Measurements from ENCODE around the gene CTNNBIP1.
"Not testable (repeated sequence)": the region's sequence is repeated elsewhere in the genome, so short reads cannot be mapped to it uniquely, and the experiment has no call there.

The CTNNBIP1 gene

DNA sequence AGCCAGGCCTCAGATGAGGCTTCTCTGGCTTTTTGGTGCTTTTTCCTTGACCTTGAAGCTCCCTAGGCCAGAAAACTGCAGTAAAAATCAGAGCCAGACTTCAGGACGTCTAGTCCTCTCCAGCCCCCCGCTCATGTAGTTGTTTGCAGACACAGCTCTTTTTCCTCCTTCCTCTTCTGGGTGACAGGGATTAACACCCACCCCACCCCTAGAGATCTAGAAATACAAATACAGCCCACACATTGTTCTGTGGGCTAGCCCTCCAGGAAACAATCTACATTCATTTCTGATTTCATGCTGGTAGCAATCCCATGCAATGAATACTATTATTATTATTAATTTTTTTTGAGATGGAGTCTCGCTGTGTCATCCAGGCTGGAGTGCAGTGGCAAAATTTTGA lies 76.4 kb downstream of the CTNNBIP1 start:
- no peak for DNase-seq (ENCODE audit: low read depth in 2 of 2)

DNA sequence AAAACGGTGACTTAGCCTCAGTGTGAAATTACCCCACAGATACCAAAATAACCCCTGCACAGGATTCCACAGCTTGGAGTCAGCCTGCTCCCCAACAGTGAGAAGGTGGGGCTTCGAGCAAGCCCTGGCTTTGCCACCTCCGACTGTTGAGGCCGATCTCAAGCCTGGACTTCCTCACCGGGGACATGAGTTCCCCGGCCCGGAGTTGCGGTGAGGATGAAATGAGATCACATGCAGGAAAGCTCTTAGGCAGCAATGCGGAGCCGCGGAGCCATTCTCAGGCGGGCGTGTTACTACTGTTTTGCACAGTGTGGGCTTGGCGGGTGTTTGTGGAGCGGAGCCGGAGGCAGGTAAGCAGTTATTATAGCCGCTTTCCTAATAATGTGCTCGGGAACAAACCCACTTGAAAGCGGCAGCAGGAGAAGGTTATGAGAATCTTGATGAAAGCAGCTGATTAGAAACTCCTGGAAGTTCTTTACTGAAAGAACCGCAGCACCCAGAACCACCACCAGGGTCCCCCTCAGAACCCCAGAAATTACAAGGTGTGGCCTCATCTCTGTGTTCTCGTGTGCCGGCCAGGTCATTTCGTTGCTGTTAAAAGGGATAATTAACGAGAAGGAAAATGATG lies 82.4 kb downstream of the CTNNBIP1 start:
- no peak for DNase-seq (ENCODE audit: low read depth in 2 of 2)

DNA sequence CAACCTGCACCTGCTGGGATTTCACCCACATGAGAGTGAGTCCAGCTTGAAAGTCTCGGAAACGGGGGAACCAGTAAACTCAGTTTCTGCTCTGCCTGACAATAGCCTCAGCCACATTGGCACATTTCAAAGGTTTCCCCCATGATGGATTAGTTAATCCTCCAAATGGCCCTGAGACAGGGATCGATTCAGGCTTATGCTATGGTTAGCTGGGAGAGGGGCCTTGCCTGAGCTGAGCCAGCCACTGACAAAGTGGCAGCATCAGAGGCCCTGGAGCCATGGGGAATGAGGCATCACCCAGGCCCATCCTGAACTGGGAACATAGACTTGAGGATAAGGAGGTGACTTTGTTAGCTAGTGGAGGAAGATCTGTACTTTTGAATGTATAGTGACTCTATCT lies 83.5 kb downstream of the CTNNBIP1 start:
- DNase-seq (ENCODE audit: low read depth in 2 of 2): no peak

DNA sequence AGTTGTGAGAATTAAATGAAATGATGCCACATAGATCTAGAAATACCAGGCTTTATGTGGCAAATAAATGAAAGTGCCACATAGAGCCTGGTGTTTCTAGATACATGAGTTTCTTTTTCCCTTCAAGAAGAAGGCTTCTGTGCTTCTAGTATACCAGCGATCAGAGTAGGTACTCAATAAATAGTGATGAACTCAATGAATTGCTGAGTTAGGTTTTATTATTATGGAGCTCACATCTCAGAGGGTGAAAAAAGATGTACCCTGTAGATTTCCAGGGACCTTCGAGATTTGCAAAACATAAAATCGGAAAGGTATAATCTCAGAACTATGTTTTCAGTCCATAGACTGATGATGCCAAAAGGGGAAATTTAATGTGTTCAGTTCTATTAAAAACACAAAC lies 84.0 kb downstream of the CTNNBIP1 start:
- no peak for DNase-seq (ENCODE audit: low read depth in 2 of 2)

DNA sequence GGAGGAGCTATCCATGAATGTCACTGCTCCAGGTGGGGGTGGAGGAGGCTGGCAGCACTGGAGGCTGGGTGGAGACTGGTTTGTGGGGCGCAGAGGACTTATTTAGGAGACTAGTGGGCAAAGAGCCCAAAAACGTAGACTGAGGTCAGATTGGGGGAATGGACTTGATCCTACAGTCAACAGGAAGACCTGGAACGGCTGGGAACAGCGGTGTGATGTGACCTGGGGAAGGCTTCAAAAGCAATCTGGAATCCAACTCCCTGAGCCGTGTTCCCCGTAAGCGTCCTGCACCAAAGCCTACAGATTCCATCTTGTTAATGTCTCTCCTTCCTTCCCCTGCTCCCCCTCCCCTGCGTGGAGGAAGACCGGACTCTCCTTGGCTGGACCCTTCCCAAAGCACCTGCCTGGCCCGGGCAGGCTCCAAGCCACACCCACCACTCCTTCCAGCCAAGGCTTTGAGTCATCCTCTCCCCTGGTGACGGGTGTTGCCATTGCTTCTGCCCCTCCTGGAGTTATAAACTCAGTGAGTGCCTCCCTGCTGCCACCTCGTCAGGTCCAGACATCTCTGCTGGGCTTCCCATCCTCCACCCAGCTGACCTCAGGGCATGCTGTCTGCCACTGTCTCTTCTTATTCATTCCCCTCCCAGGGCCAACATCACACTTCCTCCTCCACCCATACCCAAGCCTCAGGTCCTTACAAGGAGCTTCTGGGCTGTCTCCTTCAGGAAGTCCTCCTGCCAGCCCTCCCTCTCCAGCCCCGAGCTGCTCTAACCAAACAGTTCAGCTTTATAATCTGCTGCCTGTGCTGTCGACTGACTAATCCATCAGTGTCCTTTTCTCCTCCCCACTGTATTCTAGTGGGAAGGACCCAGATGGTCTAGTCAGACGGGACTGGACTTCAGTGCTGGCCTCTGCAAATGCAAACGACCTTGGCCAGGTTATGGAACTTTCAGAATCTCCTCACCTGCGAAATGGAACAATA lies 84.7 kb downstream of the CTNNBIP1 start:
- no peak for DNase-seq (ENCODE audit: low read depth in 2 of 2)

DNA sequence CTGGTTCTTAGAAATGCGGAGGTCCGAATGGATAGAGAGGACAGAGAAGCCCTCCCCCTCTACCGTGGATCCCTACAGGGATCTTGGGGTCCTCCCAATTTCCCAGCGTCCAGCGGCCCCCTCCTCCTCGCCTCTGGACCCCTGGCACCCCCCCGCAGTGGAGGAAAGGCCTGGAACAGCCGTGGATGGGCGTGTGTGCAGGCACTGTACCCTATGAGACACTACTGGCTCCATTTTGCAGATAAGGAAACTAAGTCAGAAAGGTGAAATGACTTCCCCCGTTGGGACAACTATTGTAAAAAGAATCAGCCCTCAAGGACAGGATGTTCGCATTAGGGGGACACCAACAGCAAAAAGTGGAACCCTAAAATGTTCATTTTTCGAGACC lies 85.4 kb downstream of the CTNNBIP1 start:
- no peak for DNase-seq (ENCODE audit: low read depth in 2 of 2)

DNA sequence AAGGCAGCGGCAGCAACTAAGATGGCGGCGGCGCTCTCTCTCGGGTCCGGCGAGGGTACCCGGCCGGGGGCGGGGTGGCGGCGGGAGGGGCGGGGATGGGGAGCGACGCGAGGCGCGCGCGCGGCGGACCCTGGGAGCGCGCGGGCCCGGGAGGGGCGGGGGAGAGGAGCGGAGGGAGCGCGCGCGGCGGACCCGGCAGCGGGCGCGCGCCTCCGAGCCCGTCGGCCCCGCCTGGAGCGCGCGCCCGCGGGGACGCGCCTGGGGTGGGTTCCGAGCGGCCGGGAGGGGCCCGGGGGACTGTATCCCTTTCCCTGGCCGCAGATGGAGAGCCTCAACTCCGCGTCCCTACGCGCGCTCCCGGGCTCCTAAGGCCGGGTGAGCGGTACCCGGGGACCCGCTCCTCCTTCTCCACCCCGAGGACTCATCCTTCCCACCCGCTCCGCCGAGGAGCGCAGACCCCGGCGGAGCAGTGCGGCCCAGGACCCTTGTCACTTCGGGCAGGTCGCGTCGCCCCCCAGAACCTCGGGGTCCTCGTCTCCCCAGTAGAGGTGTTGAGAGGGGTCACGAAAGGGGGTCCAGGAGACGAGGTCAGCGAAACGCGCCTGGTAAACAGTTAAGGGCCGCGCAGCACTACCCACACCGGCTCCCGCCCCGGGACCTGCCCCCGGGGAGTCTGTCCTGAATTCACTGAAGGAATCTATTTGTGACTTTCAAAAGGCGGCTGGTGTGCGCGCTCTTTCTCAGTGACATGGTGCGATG lies 85.9 kb downstream of the CTNNBIP1 start, which contains the start of gene CLSTN1:
TSS of gene CLSTN1 (minus strand) at position 23 of the 759 bp plus-strand sequence. CDS start 232 bp downstream, outside the sequence.
- DNase-seq (ENCODE audit: low read depth in 2 of 2): peak; percentile 67 to 76

DNA sequence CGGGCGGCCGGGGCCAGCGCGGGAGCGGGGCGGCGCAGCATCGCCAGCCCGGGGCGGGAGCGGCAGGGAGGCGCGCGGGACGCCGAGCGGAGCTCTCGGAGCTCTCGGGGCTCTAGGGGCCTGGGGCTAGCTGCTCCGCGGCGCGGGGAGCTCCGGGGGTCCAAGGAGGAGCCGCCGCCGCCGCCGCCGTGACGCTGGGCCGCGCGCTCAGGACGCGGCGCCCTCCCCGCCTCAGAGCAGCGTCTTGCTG lies 86.5 kb downstream of the CTNNBIP1 start:
- DNase-seq (ENCODE audit: low read depth in 2 of 2): no peak

DNA sequence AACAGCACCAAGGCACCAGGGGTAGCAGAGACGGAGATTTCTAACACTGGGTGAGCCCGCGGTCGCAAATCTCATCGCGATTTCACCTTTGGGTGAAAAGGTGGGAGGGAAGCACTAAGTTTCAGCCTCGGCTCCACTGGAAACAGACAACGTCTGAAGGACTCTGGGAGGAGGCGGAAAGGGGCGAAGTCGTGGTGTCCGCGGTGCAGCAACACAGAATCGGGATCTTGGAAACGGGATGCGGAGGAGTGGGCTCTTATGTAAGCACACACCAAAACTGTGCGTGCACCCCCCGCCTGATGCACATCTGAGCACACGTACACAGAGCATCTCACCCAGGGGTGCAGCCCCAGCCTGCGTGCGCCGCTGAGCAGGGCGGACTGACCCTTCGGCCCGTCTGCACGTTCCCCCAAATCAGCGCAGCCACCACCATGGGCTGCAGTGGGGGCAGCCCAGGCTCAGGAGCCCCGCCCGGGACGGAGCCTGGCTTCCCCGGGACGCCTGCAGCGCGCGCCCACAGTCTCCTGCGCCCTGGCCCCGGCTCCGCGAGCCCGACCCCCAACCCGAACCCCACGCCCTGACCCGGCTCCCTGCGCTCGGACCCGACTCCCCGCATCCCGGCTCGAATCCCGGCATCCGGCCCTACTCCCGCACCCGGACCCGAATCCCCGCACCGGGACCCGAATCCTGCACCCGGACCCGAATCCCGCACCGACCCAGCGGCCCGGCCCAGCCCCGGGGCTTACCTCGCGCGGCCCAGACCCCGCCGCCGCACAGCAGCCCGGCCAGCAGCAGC lies 87.0 kb downstream of the CTNNBIP1 start:
- no peak for DNase-seq (ENCODE audit: low read depth in 2 of 2)

DNA sequence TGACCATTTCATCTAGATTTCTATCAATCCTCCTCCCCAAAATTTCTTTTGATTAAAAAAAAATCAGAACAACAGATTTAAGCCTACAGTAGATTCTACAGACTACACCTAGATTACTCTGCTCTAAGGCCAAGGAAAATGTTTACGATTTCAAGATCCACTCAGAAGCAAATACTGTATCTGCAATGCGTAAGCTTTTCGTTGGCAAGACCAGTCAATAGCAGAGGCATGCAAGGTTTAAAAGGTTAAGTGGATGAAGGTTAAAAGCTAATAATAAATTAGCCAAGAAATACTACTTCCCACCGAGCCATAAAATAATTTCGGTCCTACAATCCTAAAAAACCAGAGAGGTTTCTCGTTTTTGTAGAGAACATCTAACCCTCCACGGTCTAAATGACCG lies 87.6 kb downstream of the CTNNBIP1 start:
- DNase-seq (ENCODE audit: low read depth in 2 of 2): no peak

DNA sequence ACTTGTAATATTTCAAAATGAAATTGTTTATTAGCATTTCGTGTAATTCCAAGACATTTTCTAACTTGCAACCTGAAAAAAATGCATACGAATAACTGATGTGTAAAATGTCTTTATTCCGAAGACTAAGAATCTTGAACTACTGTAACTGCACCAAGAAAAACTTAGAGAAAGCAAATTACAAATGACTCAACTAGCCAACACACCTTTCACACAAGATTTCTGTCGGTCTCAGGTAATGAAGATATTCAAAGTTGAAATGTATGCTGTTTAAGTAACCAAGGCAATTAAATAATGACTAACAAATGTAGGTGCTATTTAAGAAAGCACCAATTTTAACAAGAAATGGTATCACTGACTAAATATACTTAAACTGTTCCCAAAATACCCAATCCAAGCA lies 88.4 kb downstream of the CTNNBIP1 start:
- DNase-seq (ENCODE audit: low read depth in 2 of 2): no peak

DNA sequence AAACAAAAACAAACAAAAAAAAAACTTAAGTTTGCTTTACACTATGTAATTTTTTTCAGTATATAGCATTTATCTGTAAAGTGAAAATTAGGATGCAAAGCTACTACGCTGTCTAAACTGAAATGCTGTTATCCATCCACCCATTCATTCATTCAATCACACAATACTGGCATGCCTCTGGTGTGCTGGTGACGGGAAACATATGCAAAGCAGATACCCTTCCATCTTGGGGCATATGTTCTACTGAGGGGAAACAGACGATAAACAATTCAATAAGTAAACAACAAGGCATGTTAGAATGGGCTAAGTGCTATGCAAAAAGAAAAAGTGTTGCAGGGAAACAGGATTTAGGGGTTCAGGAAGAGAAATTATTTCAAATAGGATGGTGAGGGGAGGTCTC lies 89.5 kb downstream of the CTNNBIP1 start:
- no peak for DNase-seq (ENCODE audit: low read depth in 2 of 2)

DNA sequence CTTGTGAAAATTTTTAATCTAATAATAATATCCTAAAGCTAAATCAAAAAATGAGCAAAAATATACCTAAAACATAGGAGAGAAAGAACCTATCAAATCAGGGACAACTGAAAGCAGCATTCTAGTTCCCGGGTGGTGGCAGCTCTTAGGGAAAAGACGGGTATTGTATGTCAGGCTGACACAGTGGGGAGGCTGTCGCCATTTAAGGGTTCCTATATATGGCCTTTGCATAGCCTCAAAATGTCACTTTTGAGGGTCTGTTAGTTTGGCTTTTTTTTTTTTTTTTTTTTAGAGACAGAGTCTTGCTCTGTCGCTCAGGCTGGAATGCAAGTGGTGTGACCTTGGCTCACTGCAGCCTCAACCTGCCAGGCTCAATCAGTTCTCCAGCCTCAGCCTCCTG lies 92.3 kb downstream of the CTNNBIP1 start:
- DNase-seq (ENCODE audit: low read depth in 2 of 2): no peak

DNA sequence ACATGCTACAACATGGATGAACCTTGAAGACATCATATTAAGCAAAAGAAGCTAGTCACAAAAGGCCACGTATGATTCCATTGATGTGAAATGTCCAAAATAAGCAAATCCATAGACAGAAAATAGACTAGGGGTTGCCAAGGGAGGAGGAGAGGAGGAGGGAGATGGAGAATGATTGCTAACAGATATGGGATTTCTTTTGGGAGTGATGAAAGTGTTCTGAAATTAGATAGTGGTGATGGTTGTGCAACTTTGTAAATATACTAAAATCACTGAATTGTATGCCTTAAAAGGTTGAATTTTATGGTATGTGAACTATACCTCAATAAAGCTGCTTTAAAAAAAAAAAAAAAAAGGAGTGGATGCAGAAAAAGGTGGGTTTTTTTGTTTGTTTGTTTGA lies 93.9 kb downstream of the CTNNBIP1 start:
- DNase-seq (ENCODE audit: low read depth in 2 of 2): peak; percentile 26 to 33

DNA sequence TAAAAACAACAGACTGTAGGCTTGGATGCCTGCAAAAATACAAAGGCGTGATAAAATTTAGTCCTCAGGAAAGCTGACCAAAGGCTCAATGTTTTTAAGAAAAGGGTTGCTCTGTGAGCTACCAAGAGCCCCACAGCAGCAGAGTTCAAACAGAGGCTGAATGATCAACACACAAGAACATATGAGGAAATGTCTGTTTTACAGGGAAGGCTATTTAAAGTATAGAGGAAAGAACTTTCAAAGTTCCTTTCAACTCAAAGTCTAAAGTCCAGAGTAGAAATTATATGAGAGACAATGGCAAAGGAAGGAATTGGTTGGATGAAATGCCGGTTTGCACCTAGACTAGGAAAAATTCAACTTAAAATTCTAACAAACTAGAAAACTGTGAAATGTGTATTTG lies 94.9 kb downstream of the CTNNBIP1 start:
- DNase-seq (ENCODE audit: low read depth in 2 of 2): no peak

DNA sequence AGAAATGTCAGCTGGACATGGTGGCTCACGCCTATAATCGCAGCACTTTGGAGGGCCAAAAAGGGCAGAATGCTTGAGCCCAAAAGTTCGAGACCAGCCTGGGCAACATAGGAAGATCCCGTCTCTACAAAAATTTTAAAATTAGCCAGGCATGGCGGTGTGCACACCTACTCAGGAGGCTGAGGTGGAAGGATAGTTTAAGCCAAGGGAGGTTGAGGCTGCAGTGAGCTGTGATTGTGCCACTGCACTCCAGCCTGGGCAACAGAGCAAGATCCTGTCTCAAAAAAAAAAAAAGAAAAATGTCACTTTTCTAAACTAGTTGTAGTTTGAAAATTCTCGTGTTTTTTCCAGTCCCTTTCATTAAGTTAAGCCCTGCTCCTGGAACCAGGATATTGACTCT lies 95.5 kb downstream of the CTNNBIP1 start:
- no peak for DNase-seq (ENCODE audit: low read depth in 2 of 2)

DNA sequence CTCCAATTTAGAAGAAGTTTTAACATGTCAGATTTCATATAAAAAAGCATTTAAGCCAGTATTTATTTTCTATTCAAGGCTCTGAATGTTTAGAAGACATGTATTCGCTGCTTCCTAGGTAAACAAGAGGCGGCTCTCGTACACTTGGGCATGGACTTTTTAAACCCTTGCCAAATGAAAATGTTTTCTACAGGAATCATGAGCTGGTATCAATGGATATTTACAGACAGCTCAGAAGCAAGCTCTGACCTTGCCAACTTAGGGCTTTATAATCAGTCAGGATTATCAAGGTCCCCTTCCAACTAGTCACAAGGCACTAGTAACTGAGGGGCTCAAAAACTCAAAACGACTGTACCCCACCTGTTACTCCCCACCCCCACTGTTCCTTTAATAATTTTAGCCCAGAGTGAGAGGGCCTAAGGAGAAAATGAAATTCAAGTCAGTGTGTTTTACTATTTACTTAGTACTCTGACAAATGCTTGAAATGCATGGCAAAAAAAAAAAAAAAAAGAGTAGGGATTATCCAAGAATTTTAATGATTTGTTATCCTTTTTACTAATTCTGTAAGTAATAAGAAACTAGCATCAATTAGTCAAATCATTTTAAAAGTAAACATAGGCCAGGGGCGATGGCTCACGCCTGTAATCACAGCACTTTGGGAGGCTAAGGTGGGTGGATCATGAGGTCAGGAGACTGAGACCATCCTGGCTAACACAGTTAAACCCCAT lies 98.7 kb downstream of the CTNNBIP1 start:
- no peak for DNase-seq (ENCODE audit: low read depth in 2 of 2)

DNA sequence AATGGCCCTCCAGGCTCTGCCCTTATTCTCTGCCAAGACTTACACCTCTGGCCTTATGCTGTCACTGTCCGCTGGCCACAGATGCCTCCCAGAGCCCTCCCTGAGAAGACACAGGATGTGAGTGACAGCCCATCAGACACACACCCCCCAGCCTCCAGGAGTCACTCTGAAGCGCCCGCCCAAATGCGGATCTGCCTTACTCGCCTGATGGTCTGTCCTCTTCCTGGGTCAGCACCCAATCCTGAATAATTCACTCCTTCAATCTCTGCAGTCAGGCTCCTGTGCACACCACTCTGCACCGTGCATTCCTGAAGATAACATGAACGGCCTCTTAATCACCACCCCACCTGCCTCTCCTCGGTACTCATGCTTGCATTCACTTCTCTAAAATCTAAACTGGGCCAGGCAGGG lies 101.0 kb downstream of the CTNNBIP1 start:
- no peak for DNase-seq (ENCODE audit: low read depth in 2 of 2)

DNA sequence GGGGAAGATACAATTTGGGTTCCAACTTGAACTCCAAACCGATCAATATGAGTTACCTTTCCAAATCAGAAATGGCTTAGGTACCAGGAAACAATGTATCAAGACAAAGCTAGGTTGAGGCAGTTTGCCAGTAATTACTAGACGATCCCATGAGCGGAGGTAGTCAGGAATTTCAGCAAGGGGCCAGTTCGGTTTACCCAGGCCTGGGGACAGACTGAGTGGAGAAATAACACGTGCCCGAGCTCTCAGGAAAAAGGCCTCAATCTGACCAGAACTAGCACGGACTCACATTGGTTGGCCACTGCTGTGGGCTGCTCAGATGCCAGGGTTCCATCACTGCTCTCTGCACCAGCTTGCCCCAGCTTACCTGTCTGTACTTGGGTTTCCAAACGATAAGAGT lies 101.6 kb downstream of the CTNNBIP1 start:
- no peak for DNase-seq (ENCODE audit: low read depth in 2 of 2)

DNA sequence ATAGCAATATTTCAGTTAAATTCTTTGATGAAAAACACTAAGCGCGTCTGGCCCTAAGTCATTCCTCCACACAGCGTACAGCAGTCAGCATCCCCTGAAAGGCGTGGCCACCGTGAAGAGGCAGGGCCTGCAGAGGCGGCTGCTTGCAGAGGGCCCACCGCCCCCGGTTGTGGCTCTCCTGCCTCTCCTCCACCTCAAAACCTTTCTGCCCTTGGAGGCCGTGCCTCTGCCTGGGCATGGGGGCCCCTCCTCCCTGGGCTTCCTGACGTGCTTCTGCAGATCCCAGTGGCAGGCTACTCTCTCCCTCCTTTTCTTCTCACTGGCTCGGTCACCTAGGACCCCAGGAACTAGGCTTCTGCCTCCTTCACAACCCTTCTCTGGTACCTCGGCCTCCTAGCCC lies 102.5 kb downstream of the CTNNBIP1 start:
- no peak for DNase-seq (ENCODE audit: low read depth in 2 of 2)

DNA sequence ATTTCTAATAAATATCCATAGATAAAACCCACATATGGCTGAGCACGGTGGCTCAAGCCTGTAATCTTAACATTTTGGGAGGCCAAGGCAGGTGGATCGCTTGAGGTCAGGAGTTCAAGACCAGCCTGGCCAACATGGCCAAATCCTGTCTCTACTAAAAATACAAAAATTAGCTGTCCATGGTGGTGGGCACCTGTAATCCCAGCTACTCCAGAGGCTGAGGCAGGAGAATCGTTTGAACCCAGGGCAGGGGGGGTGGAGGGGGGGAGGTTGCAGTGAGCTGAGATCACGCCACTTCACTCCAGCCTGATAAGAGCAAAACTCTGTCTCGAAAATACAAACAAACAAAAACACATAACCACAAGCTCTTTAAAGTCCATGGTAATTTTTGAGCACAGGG lies 104.1 kb downstream of the CTNNBIP1 start:
- DNase-seq (ENCODE audit: low read depth in 2 of 2): not testable (repeated sequence)

Measured in fibroblast of skin of left biceps (primary cell).